MM.1S (cell line): ENCODE measurements around the gene DNASE1L2.

ENCODE experiments used
- DNase-seq: peaks from one replicate; pipeline ENCODE4 v3.0.0-alpha.2; 2015
- H2AFZ ChIP-seq: fragments of 300-600 bp; sonication (generic); 2 replicates; pipeline ENCODE4 v1.6.0; 2016; ENCODE audit warnings: antibody characterized with exemption, low read length
- H3F3A ChIP-seq: fragments of 300-600 bp; sonication (generic); 2 replicates; pipeline ENCODE4 v1.6.1; 2016; ENCODE audit warnings: mild to moderate bottlenecking, antibody characterized with exemption, low read length, moderate library complexity, mixed read lengths; ENCODE audit not compliant: insufficient read depth
- H3K27ac ChIP-seq: fragments of 300-600 bp; sonication (generic); 2 replicates; pipeline ENCODE4 v1.5.1; 2016; ENCODE audit warnings: mild to moderate bottlenecking, low read length
- H3K27me3 ChIP-seq: fragments of 300-600 bp; sonication (generic); replicated peaks from 2 replicates; pipeline ENCODE4 v1.6.0; 2016; ENCODE audit warnings: low read length; ENCODE audit not compliant: insufficient read depth
- H3K36me3 ChIP-seq: fragments of 300-600 bp; sonication (generic); replicated peaks from 2 replicates; pipeline ENCODE4 v1.6.1; 2016; ENCODE audit warnings: mild to moderate bottlenecking, low read length, mixed read lengths; ENCODE audit not compliant: insufficient read depth
- H3K4me1 ChIP-seq: fragments of 300-600 bp; sonication (generic); 2 replicates; pipeline ENCODE4 v1.6.1; 2016; ENCODE audit warnings: low read length, mixed read lengths
- H3K4me2 ChIP-seq: fragments of 300-600 bp; sonication (generic); 2 replicates; pipeline ENCODE4 v1.6.0; 2016; ENCODE audit warnings: low read depth, low read length
- H3K4me3 ChIP-seq: fragments of 300-600 bp; sonication (generic); 2 replicates; pipeline ENCODE4 v1.5.1; 2016; ENCODE audit warnings: low read length, mixed read lengths
- H3K79me2 ChIP-seq: fragments of 300-600 bp; sonication (generic); 2 replicates; pipeline ENCODE4 v1.6.1; 2016; ENCODE audit warnings: mixed run types, low read length, mixed read lengths
- H3K9ac ChIP-seq: fragments of 300-600 bp; sonication (generic); 2 replicates; pipeline ENCODE4 v1.6.1; 2016; ENCODE audit warnings: low read length, mixed read lengths
- H3K9me2 ChIP-seq: fragments of 300-600 bp; sonication (generic); replicated peaks from 2 replicates; pipeline ENCODE4 v1.6.1; 2016; ENCODE audit warnings: mild to moderate bottlenecking, low read length, mixed read lengths; ENCODE audit not compliant: insufficient read depth
- H3K9me3 ChIP-seq: fragments of 300-600 bp; sonication (generic); replicated peaks from 2 replicates; pipeline ENCODE4 v1.6.1; 2016; ENCODE audit warnings: mild to moderate bottlenecking, low read length, mixed read lengths; ENCODE audit not compliant: insufficient read depth
- H4K20me1 ChIP-seq: fragments of 300-600 bp; sonication (generic); 2 replicates; pipeline ENCODE4 v1.6.1; 2016; ENCODE audit warnings: mild to moderate bottlenecking, low read length, moderate library complexity, mixed read lengths; ENCODE audit not compliant: insufficient read depth
- CTCF ChIP-seq: fragments of 300-600 bp; sonication (generic); IDR thresholded peaks from 2 replicates; pipeline ENCODE4 v1.5.1; 2016; ENCODE audit warnings: antibody characterized with exemption, low read length, mixed read lengths
- EZH2 ChIP-seq: fragments of 300-600 bp; sonication (generic); optimal IDR thresholded peaks from 2 replicates; pipeline ENCODE3; 2017; ENCODE audit warnings: low read depth, mild to moderate bottlenecking, antibody characterized with exemption, low read length, mixed read lengths
- EZH2phosphoT487 ChIP-seq: fragments of 300-600 bp; sonication (generic); IDR thresholded peaks from 2 replicates; pipeline ENCODE4 v1.6.1; 2018; ENCODE audit warnings: antibody characterized with exemption, low read length

The DNASE1L2 gene

DNA sequence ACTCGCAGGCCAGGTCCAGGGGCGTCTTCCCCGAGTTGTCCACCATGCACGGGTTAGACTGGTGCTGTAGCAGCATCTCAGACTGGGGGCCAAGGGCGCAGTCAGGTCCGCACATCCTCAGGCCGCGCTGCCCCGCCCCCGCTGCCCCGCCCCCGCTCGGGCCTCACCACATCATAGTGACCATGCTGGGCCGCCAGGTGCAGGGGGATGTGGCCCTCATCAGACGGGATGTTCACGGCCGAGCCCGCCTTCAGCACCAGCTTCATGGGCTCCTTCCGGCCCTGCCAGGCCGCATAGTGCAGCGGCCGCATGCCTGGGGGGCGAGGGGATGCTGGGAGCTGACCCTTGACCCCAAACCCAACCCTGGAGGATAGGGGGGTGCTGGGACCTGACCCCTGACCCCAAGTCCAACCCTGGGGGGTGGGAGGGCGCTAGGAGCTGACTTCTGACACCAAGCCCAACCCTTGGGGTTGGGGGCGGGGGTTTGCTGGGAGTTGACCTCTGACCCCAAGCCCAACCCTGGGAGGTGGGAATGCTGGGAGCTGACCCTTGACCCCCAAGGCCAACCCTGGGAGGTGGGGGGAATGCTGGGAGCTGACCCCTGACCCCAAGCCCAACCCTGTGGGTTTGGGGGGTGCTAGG is 46.9 kb upstream of the DNASE1L2 start:
- TF ChIP-seq CTCF (no peak), EZH2 (no peak), EZH2phosphoT487 (no peak)
- no peaks in the 10 kb centered on the region for H3K4me1 ChIP-seq
- H3K4me2 ChIP-seq = no peak overlapping the region
- H3K79me2 ChIP-seq = no peaks in the 10 kb centered on the region
- no peaks in the 10 kb centered on the region for H3K36me3 ChIP-seq
- no peaks in the 10 kb centered on the region for H3K9me2 ChIP-seq
- H3K27me3 ChIP-seq = peaks cover 88% of the 10 kb centered on the region
- no peak for DNase-seq
- H2AFZ ChIP-seq = no peak overlapping the region
- no peak overlapping the region for H3K9ac ChIP-seq
- no peaks in the 10 kb centered on the region for H3K9me3 ChIP-seq
- no peaks in the 10 kb centered on the region for H4K20me1 ChIP-seq
- H3K4me3 ChIP-seq = no peak overlapping the region
- no peaks in the 10 kb centered on the region for H3F3A ChIP-seq
- H3K27ac ChIP-seq = no peak overlapping the region

DNA sequence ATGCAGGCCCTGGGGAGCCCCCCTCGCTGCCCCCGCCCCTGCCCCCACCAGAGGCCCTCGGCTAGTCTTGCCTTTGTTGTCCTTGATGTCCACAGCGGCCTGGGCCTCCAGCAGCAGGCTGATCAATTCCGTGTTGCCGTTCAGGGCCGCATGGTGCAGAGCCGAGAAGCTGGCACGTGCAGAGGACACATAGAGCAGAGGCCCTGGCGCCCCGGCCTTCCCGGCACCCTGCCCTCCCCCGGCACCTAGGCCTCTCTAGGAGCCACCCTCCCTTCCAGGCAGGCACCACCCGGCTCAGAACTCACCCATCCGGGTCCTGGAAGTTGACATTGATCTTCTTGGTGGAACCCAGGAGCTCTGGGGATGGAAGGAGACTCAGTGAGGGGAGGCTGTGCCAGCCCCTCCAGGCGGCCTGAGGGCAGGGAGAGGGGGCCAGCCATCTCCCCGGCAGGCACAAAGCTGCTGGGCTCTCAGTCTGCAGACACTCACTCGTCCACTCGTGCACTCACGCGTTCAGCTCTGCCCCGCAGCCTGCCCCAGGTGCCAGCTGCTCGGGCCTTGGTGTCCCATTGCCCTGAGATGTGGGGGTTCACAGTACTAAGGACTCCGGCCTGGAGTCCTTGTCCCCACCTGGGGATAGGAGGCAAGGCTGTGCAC is 46.1 kb upstream of the DNASE1L2 start:
- Histone ChIP-seq H4K20me1 (no peaks in the 10 kb centered on the region), H3K4me3 (no peak overlapping the region), H3K9me2 (no peaks in the 10 kb centered on the region), H3F3A (no peaks in the 10 kb centered on the region), H3K27me3 (peaks cover 88% of the 10 kb centered on the region), H3K36me3 (no peaks in the 10 kb centered on the region), H3K4me2 (no peak overlapping the region), H3K27ac (no peak overlapping the region), H3K79me2 (no peaks in the 10 kb centered on the region), H3K9ac (no peak overlapping the region), H2AFZ (no peak overlapping the region), H3K9me3 (no peaks in the 10 kb centered on the region), H3K4me1 (no peaks in the 10 kb centered on the region)
- TF ChIP-seq CTCF = no peak
- TF ChIP-seq EZH2 = no peak
- no peak for TF ChIP-seq EZH2phosphoT487
- no peak for DNase-seq

DNA sequence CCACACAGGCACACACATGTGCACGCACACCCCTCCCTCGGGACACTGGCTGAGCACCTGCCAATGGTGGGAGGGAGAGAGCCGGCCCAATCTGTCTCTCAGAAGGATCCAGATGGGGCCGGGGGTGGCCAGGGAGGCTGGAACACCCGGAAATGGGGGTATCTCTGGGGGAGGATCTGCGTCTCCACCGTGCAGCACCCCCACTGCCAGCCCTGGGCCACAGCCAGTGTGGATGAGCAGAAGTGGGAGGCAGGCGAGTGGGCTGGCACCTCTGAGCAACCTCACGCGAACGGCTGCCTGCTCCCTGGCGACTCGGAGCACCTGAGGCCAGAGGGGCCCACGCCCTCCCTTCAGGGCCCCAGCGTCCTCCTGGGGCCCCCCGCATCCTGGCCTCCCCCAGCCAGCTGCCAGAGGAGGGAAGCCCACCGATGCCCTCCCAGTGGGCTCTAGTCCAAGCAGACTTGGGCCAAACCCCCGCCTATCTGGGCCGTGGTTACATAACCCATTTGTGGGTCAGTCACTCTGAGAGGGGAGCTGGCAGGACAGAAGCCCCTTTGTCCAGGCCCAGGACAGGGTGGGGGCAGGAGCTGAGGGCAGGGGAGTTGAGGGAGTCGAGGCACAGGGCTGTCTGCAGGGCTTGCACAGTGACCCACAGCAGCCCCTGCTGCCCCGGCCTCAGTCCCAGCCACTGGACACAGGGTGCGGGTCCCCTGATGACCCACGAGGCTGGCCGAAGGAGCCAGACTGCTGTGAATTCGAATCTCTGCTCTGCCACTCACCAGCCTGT is 45.4 kb upstream of the DNASE1L2 start:
- no peaks in the 10 kb centered on the region for H3K9me3 ChIP-seq
- no peaks in the 10 kb centered on the region for H3K9me2 ChIP-seq
- H3K36me3 ChIP-seq = no peaks in the 10 kb centered on the region
- H3K27ac ChIP-seq = no peak overlapping the region
- no peak overlapping the region for H3K4me3 ChIP-seq
- H4K20me1 ChIP-seq = no peaks in the 10 kb centered on the region
- H3K4me2 ChIP-seq = no peak overlapping the region
- H3K79me2 ChIP-seq = no peaks in the 10 kb centered on the region
- no peaks in the 10 kb centered on the region for H3F3A ChIP-seq
- no peak for DNase-seq
- H3K9ac ChIP-seq = no peak overlapping the region
- H3K4me1 ChIP-seq = no peaks in the 10 kb centered on the region
- no peak for TF ChIP-seq EZH2phosphoT487
- no peak for TF ChIP-seq CTCF
- H2AFZ ChIP-seq = no peak overlapping the region
- H3K27me3 ChIP-seq = peaks cover 88% of the 10 kb centered on the region
